Ovary (tissue), 3 donors: ENCODE measurements around the gene PRR35.

Source experiments
- EP300 ChIP-seq: sonication (generic); formaldehyde crosslinking; IDR thresholded peaks from one replicate; pipeline ENCODE4 v1.6.1; 2017; ENCODE audit warnings: antibody characterized with exemption
- POLR2A ChIP-seq: fragments of 450-650 bp; IDR thresholded peaks from one replicate; pipeline ENCODE4 v1.6.1; 2017; ENCODE audit warnings: antibody characterized with exemption, mild to moderate bottlenecking, moderate library complexity
- TF ChIP-seq, protein P1 (sequence below), 3 donors: fragments of 450-650 bp in 2 of 3; fragments of 200-600 bp in 1 of 3; IDR thresholded peaks; one replicate each; pipeline versions ENCODE4 v1.5.1 to v1.8.0; 2016 to 2022; ENCODE audit warnings: antibody characterized with exemption in 3 of 3, mild to moderate bottlenecking in 1 of 3
- donor health status: DM: no; HTN: no; CAD: no.

DNA sequence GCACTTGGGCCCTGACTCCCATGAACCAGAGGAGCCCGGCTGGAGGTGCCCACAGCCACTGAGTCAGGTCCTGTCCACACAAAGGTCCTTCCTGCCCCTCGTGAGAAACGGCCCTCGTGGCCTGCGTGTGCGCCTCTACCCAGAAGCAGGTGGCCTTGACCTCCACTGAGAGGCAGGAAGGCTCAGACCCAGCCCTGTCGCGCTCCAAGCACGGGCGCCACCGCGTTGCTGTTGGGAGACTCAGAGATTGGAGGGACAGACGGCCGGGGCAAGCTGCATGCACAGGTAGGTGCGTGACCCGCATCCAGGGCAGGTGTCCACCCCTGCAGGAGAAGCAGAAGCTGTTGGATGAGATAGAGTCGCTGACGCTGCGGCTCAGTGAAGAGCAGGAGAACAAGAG, 40.8 kb upstream of the PRR35 start:
- TF ChIP-seq, protein P1, sequence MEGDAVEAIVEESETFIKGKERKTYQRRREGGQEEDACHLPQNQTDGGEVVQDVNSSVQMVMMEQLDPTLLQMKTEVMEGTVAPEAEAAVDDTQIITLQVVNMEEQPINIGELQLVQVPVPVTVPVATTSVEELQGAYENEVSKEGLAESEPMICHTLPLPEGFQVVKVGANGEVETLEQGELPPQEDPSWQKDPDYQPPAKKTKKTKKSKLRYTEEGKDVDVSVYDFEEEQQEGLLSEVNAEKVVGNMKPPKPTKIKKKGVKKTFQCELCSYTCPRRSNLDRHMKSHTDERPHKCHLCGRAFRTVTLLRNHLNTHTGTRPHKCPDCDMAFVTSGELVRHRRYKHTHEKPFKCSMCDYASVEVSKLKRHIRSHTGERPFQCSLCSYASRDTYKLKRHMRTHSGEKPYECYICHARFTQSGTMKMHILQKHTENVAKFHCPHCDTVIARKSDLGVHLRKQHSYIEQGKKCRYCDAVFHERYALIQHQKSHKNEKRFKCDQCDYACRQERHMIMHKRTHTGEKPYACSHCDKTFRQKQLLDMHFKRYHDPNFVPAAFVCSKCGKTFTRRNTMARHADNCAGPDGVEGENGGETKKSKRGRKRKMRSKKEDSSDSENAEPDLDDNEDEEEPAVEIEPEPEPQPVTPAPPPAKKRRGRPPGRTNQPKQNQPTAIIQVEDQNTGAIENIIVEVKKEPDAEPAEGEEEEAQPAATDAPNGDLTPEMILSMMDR (IDR thresholded peaks at IDR 0.05): no peak
- no peak for TF ChIP-seq EP300
- TF ChIP-seq POLR2A: no peak
